HL-60/S4 treated with phorbol 12-myristate 13-acetate at 8.2 ng/mL for 4 days and 3 days (cell line): Measurements from ENCODE around the gene CARMIL1.

Source experiments
- in situ Hi-C: fragments of 300-500 bp; cut with MboI; formaldehyde crosslinking; loops from 2 replicates; pipeline ENCODE4 v1.15.0; 2022; ENCODE audit warnings: low sequenced_read_pairs

CARMIL1 gene

GRCh38 chr6:25306379-25306778, 27.2 kb downstream of the CARMIL1 start:
- in situ Hi-C loops: no loop called here

- in situ Hi-C loops: no loop called here
Measured at GRCh38 chr6:25307805-25308494, 28.8 kb downstream of the CARMIL1 start.

GRCh38 chr6:25309886-25310285, 30.7 kb downstream of the CARMIL1 start:
- in situ Hi-C loops: no loop called here

GRCh38 chr6:25311331-25311840, 32.2 kb downstream of the CARMIL1 start:
- in situ Hi-C loops: no loop called here

GRCh38 chr6:25312034-25312620, 33.0 kb downstream of the CARMIL1 start:
- in situ Hi-C loops: no loop called here

- in situ Hi-C loops: no loop called here
Measured at GRCh38 chr6:25312703-25313102, 33.5 kb downstream of the CARMIL1 start.

GRCh38 chr6:25314509-25315175, 35.5 kb downstream of the CARMIL1 start:
- in situ Hi-C loops: no loop called here

GRCh38 chr6:25315194-25316177, 36.3 kb downstream of the CARMIL1 start:
- in situ Hi-C loops: no loop called here

GRCh38 chr6:25316626-25317025, 37.5 kb downstream of the CARMIL1 start:
- in situ Hi-C loops: no loop called here

- in situ Hi-C loops: no loop called here
Measured at GRCh38 chr6:25318589-25318988, 39.4 kb downstream of the CARMIL1 start.

GRCh38 chr6:25320459-25320858, 41.3 kb downstream of the CARMIL1 start:
- in situ Hi-C loops: no loop called here

- in situ Hi-C loops: no loop called here
Measured at GRCh38 chr6:25322692-25323091, 43.5 kb downstream of the CARMIL1 start.

- in situ Hi-C loops: no loop called here
Measured at GRCh38 chr6:25324066-25324762, 45.0 kb downstream of the CARMIL1 start.

- in situ Hi-C loops: no loop called here
Measured at GRCh38 chr6:25326126-25326525, 47.0 kb downstream of the CARMIL1 start.

- in situ Hi-C loops: no loop called here
Measured at GRCh38 chr6:25326960-25327359, 47.8 kb downstream of the CARMIL1 start.

- in situ Hi-C loops: no loop called here
Measured at GRCh38 chr6:25327432-25327831, 48.3 kb downstream of the CARMIL1 start.

GRCh38 chr6:25329161-25329817, 50.1 kb downstream of the CARMIL1 start:
- in situ Hi-C loops: no loop called here

- in situ Hi-C loops: no loop called here
Measured at GRCh38 chr6:25329982-25330381, 50.8 kb downstream of the CARMIL1 start.

GRCh38 chr6:25330796-25331685, 51.9 kb downstream of the CARMIL1 start:
- in situ Hi-C loops: no loop called here
